ENCODE data around the gene RPL10A.

Gene RPL10A

GRCh38 chr6:35506536-35506935 is 38.3 kb downstream of the RPL10A start:
- no peak for TF ChIP-seq CTCF (IDR thresholded peaks at IDR 0.05; ENCODE audit: borderline replicate concordance, insufficient read depth, low read depth, low read length)
- H3K4me3 ChIP-seq (ENCODE audit: low read depth, low read length), result no peak overlapping the region

DNA sequence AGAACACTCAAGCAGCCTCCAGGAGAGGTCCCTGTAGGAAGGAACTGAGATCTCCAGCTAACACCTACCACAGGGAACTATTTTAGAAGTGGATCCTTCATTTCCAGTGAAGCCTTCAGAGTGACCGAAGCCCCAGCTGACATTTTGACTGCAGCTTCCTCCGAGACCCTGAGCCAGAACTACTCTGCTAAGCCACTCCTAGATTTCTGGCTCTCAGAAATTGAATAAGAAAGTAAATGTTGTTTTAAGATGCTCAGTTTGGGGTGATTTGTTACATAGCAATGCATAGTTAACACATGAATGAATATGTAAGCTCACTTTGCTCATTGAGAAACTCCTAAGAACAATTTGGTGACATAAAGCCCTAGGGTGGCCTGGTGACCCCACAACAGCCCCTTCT is 39.0 kb downstream of the RPL10A start:
- no peak for TF ChIP-seq CTCF (IDR thresholded peaks at IDR 0.05; ENCODE audit: borderline replicate concordance, insufficient read depth, low read depth, low read length)
- no peak overlapping the region for H3K4me3 ChIP-seq (ENCODE audit: low read depth, low read length)

DNA sequence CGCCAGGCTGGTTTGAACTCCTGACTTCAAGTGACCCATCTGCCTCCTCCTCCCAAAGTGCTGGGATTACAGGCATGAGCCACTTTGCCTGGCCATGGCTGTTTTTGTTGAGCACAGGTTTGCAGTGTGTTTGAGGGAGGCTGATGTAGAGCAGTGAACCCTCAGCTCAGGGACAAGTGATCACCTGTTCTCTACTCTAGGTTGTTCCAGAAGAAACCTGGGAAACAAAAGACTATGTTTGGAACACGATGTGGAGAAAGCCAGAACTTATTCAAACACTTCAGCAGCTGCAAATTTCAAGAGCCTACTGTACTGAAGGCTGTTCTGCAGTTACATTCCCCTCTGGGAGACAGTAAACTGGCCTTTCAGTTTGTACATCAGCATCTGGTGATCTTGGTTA is 39.8 kb downstream of the RPL10A start:
- no peak for TF ChIP-seq CTCF (IDR thresholded peaks at IDR 0.05; ENCODE audit: borderline replicate concordance, insufficient read depth, low read depth, low read length)
- H3K4me3 ChIP-seq (ENCODE audit: low read depth, low read length), result no peak overlapping the region

GRCh38 chr6:35508542-35508941 is 40.3 kb downstream of the RPL10A start:
- TF ChIP-seq CTCF (IDR thresholded peaks at IDR 0.05; ENCODE audit: borderline replicate concordance, insufficient read depth, low read depth, low read length), result no peak
- no peak overlapping the region for H3K4me3 ChIP-seq (ENCODE audit: low read depth, low read length)

GRCh38 chr6:35510916-35511561 is 42.8 kb downstream of the RPL10A start:
- TF ChIP-seq CTCF (IDR thresholded peaks at IDR 0.05; ENCODE audit: borderline replicate concordance, insufficient read depth, low read depth, low read length), result no peak
- no peak overlapping the region for H3K4me3 ChIP-seq (ENCODE audit: low read depth, low read length)

- H3K4me3 ChIP-seq (ENCODE audit: low read depth, low read length), result no peak overlapping the region
- TF ChIP-seq CTCF (IDR thresholded peaks at IDR 0.05; ENCODE audit: borderline replicate concordance, insufficient read depth, low read depth, low read length), result no peak
Measured at GRCh38 chr6:35511562-35511941, 43.4 kb downstream of the RPL10A start.

GRCh38 chr6:35512006-35512405 is 43.8 kb downstream of the RPL10A start:
- no peak overlapping the region for H3K4me3 ChIP-seq (ENCODE audit: low read depth, low read length)
- no peak for TF ChIP-seq CTCF (IDR thresholded peaks at IDR 0.05; ENCODE audit: borderline replicate concordance, insufficient read depth, low read depth, low read length)
